Endothelial cell of umbilical vein (primary cell): ENCODE measurements around the gene PRXL2A.

Experiments used
- CTCF ChIP-seq, 2 donors: IDR thresholded peaks; 1 replicate in 1 of 2; 2 replicates in 1 of 2; pipeline ENCODE4 v1.5.1; 2011; ENCODE audit warnings: low read length in 2 of 2, mild to moderate bottlenecking in 2 of 2, moderate library complexity in 2 of 2, control low read depth in 1 of 2, inconsistent platforms in 1 of 2, low read depth in 1 of 2; ENCODE audit not compliant: insufficient read depth in 1 of 2; ENCODE audit errors: extremely low read depth in 1 of 2
- EZH2 ChIP-seq: IDR thresholded peaks from 2 replicates; pipeline ENCODE4 v1.6.1; 2012; ENCODE audit warnings: borderline replicate concordance, low read depth, mild to moderate bottlenecking, moderate library complexity, low read length, inconsistent platforms; ENCODE audit not compliant: severe bottlenecking
- POLR2A ChIP-seq: IDR thresholded peaks from 2 replicates; pipeline ENCODE4 v1.6.1; 2012; ENCODE audit warnings: low read depth, mild to moderate bottlenecking, control low read depth, low read length

GRCh38 chr10:80476685-80477084, 68.3 kb downstream of the PRXL2A start:
- TF ChIP-seq CTCF (IDR thresholded peaks at IDR 0.05; ENCODE audit: extremely low read depth in 1 of 2, insufficient read depth in 1 of 2, low read depth in 1 of 2, low read length in 2 of 2) (no peak), EZH2 (no peak), POLR2A (no peak)
